Mucosa of descending colon (tissue), 3 donors: Measurements from ENCODE around the gene ZNF385D. TPM values are rescaled to one million over a fixed set of nuclear protein-coding genes. Genes with fewer than 3 reads are reported as not detected.

Experiments used
- ATAC-seq: fragments of 200-7000 bp; cut with Tn5 transposase; one replicate; pipeline ENCODE4 v1.9.1; 2020; ENCODE audit warnings: mild to moderate bottlenecking, moderate library complexity
- DNase-seq, 3 donors: peaks; one replicate each; pipeline ENCODE4 v3.0.0-alpha.2; 2020
- H3K36me3 ChIP-seq: fragments of 200-600 bp; one replicate; pipeline ENCODE4 v1.8.0; 2021; ENCODE audit warnings: low read depth, mild to moderate bottlenecking
- H3K4me1 ChIP-seq: fragments of 200-600 bp; one replicate; pipeline ENCODE4 v1.8.0; 2021; ENCODE audit warnings: low read depth, mild to moderate bottlenecking
- H3K4me3 ChIP-seq: fragments of 200-600 bp; one replicate; pipeline ENCODE4 v1.8.0; 2021; ENCODE audit warnings: mild to moderate bottlenecking
- H3K9me3 ChIP-seq: fragments of 200-600 bp; one replicate; pipeline ENCODE4 v1.8.0; 2021; ENCODE audit warnings: mild to moderate bottlenecking
- CTCF ChIP-seq: fragments of 200-600 bp; IDR thresholded peaks from one replicate; pipeline ENCODE4 v1.8.0; 2022; ENCODE audit warnings: antibody characterized with exemption, mild to moderate bottlenecking
- intact Hi-C, 2 donors: fragments of 100-400 bp; cut with DNase I in 1 of 2; cut with micrococcal nuclease in 1 of 2; formaldehyde crosslinking; loops; one replicate each; pipeline versions ENCODE4 v1.11.0 to v1.11.1; 2022; cut with DNase I, micrococcal nuclease
- total RNA-seq, 3 donors: library from RNA; stranded (reverse); fragmentation: NEBNext Ultra II Directional in 2 of 3; extraction: Animal tissue kit (Norgen Biotek cat#: 25700) in 2 of 3; gene quantifications; one replicate each; pipeline versions ENCODE4 v1.2.1 to v1.2.4, GENCODE V29; 2021 to 2023
- donor health status: DM: no; HTN: no; CAD: no; lungs with moderate emphysema.
- donor health status: DM: no; HTN: no; CAD: no.
- donor health status: DM: no; HTN: yes; CAD: no.

The ZNF385D gene
- total RNA-seq, 3 donors from 2014 or later = 1.9 to 3.1 (median 2.8) TPM

DNA sequence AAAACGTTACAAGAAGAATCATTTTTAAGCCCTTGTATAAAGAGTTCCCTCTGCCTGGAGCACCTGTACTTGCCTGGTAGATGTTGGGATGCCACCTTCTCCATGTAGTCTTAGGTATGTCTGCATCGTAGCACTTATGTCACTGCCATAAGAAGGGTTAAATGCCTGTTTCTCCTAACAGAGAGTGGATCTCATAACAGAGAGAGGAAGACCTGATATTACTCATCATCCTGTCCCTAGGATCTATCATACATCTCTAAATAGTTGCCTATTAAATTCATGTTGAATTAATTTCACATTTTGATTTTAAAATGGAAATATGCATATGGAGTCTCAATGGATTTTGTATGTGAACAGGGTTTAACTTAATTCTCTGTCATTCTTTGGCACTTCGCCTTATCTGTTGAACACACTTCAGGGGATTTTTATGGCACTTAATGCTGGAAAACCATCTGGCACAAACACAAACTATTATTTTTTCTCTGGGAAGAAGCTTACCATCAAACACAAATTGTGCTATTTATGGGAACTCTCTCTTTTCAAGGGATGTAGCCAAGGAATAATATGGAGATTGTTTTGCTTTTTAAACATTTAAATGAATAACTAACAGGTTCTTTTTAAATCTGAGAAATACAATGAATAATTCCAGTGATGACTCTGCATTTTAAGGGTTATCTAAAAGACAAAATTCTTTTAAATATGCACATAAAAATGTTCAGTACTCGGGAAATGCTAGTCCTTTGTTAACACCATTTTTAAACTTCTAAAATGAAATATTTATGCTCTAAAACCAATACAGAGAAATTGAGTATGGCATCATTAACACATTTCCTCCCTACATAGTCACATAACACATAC lies 230.7 kb downstream of the ZNF385D start:
- ATAC-seq = no peak
- H3K4me3 ChIP-seq = no peak overlapping the region
- no peak for DNase-seq
- TF ChIP-seq CTCF = no peak
- intact Hi-C loops = no loop called here
- no peaks in the 10 kb centered on the region for H3K36me3 ChIP-seq
- no peaks in the 10 kb centered on the region for H3K9me3 ChIP-seq
- H3K4me1 ChIP-seq = no peaks in the 10 kb centered on the region

DNA sequence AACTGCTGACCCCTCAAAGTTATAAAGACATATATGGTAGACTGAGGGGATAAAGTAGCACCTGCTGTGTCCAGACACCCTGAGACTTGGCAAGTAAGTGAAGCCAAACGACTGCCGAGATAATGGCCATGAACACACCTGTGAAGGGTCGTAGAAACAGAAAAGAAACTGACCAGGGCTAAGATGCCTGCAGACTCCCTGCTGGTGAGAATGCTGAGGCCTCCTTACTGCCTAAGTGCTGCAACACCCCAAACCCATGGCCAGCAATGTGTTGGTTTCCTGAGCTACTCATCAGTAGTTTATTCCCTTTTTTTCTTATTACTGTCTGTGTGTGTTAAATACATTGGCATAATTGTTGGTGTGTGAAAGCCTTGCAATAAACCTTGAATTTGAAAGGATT lies 233.8 kb downstream of the ZNF385D start:
- no peaks in the 10 kb centered on the region for H3K9me3 ChIP-seq
- TF ChIP-seq CTCF = no peak
- no peaks in the 10 kb centered on the region for H3K4me1 ChIP-seq
- H3K36me3 ChIP-seq = no peaks in the 10 kb centered on the region
- DNase-seq = no peak
- no peak overlapping the region for H3K4me3 ChIP-seq
- intact Hi-C loops = no loop called here
- ATAC-seq = no peak

- Histone ChIP-seq H3K4me1 (no peaks in the 10 kb centered on the region), H3K9me3 (no peaks in the 10 kb centered on the region), H3K36me3 (no peaks in the 10 kb centered on the region), H3K4me3 (no peak overlapping the region)
- TF ChIP-seq CTCF = no peak
- ATAC-seq (no peak), DNase-seq (no peak)
- intact Hi-C loops = no loop called here
These were observed 235.6 kb downstream of the ZNF385D start for GRCh38 chr3:21515417-21515816.

GRCh38 chr3:21509731-21510470 lies 241.1 kb downstream of the ZNF385D start:
- ATAC-seq = no peak
- TF ChIP-seq CTCF = no peak

GRCh38 chr3:21508246-21508645 lies 242.8 kb downstream of the ZNF385D start:
- TF ChIP-seq CTCF = no peak
- no peaks in the 10 kb centered on the region for H3K4me1 ChIP-seq
- H3K36me3 ChIP-seq = no peaks in the 10 kb centered on the region
- no peak overlapping the region for H3K4me3 ChIP-seq
- no peaks in the 10 kb centered on the region for H3K9me3 ChIP-seq
- no peak for DNase-seq
- intact Hi-C loops = no loop called here
- ATAC-seq = no peak

More at GRCh38 chr3:21509731-21510470, 241.1 kb downstream of the ZNF385D start:
- no peaks in the 10 kb centered on the region for H3K9me3 ChIP-seq
- H3K4me1 ChIP-seq = no peaks in the 10 kb centered on the region
- intact Hi-C loops = no loop called here
- DNase-seq = no peak
- H3K36me3 ChIP-seq = no peaks in the 10 kb centered on the region
- H3K4me3 ChIP-seq = no peak overlapping the region
